Uterus (tissue), 2 donors: Measurements from ENCODE around the gene MINDY1.

ENCODE experiments used
- CTCF ChIP-seq, 4 experiments: fragments of 200-600 bp in 2 of 4; fragments of 450-650 bp in 2 of 4; sonication (generic) in 2 of 4; IDR thresholded peaks; one replicate each; pipeline ENCODE4 v1.5.1; 2016 to 2019; ENCODE audit warnings: antibody characterized with exemption in 4 of 4, mild to moderate bottlenecking in 2 of 4, moderate library complexity in 1 of 4
- POLR2A ChIP-seq, 2 donors: fragments of 450-650 bp; IDR thresholded peaks; one replicate each; pipeline ENCODE4 v1.6.1; 2016; ENCODE audit warnings: antibody characterized with exemption in 2 of 2, mild to moderate bottlenecking in 1 of 2, moderate library complexity in 1 of 2

GRCh38 chr1:150995460-150995859 is 11.2 kb downstream of the MINDY1 start:
- TF ChIP-seq CTCF (IDR thresholded peaks at IDR 0.05) (no peak), POLR2A (IDR thresholded peaks at IDR 0.05) (no peak)
